Natural killer cell (primary cell): ENCODE results near the gene AMOTL2. TPM values are rescaled to one million over a fixed set of nuclear protein-coding genes. Genes with fewer than 3 reads are reported as not detected.

Experiments used
- ATAC-seq, 3 donors: fragments of 150-1000 bp in 2 of 3; fragments of 200-7000 bp in 1 of 3; cut with Tn5 transposase; 1 replicate in 1 of 3; 2 replicates in 2 of 3; pipeline ENCODE4 v1.10.0; 2021; ENCODE audit warnings: mild to moderate bottlenecking in 2 of 3, moderate library complexity in 2 of 3
- DNase-seq, 2 donors: peaks; one replicate each; pipeline versions ENCODE4 v3.0.0 to v3.0.0-alpha.2; 2013 to 2021; ENCODE audit warnings: mixed read lengths in 1 of 2
- H3K27ac ChIP-seq: one replicate; pipeline ENCODE4 v1.5.1; 2013; ENCODE audit warnings: mild to moderate bottlenecking, low read length
- H3K27me3 ChIP-seq: one replicate; pipeline ENCODE4 v1.6.1; 2013; ENCODE audit warnings: low read length; ENCODE audit not compliant: control insufficient read depth, insufficient read depth
- H3K36me3 ChIP-seq: one replicate; pipeline ENCODE4 v1.6.1; 2013; ENCODE audit warnings: low read length; ENCODE audit not compliant: control insufficient read depth, insufficient read depth
- H3K4me1 ChIP-seq: one replicate; pipeline ENCODE4 v1.6.1; 2013; ENCODE audit warnings: low read length; ENCODE audit not compliant: control insufficient read depth, insufficient read depth
- H3K4me3 ChIP-seq: one replicate; pipeline ENCODE4 v1.5.1; 2013; ENCODE audit warnings: low read length
- H3K9me3 ChIP-seq: one replicate; pipeline ENCODE4 v1.6.1; 2013; ENCODE audit warnings: low read length; ENCODE audit not compliant: control insufficient read depth, insufficient read depth
- H3K27ac Mint-ChIP-seq, 2 donors: one replicate each; pipeline ENCODE4 v1.8.0; 2022; ENCODE audit warnings: mild to moderate bottlenecking in 2 of 2, mixed read lengths in 2 of 2, moderate library complexity in 1 of 2
- H3K27me3 Mint-ChIP-seq, 2 donors: one replicate each; pipeline ENCODE4 v1.8.0; 2022; ENCODE audit warnings: low read depth in 2 of 2, mixed read lengths in 2 of 2
- H3K36me3 Mint-ChIP-seq: one replicate; pipeline ENCODE4 v1.8.0; 2022; ENCODE audit warnings: mixed read lengths
- H3K4me1 Mint-ChIP-seq, 2 donors: one replicate each; pipeline ENCODE4 v1.8.0; 2022; ENCODE audit warnings: mixed read lengths in 2 of 2
- H3K4me3 Mint-ChIP-seq: one replicate; pipeline ENCODE4 v1.8.0; 2022; ENCODE audit warnings: mild to moderate bottlenecking, moderate library complexity, mixed read lengths
- H3K9me3 Mint-ChIP-seq, 2 donors: one replicate each; pipeline ENCODE4 v1.8.0; 2022; ENCODE audit warnings: mixed read lengths in 2 of 2
- WGBS: methylation state at CpG from one replicate; pipeline ENCODE4 v1.1.7; 2013; ENCODE audit warnings: missing lambda C conversion rate; ENCODE audit not compliant: insufficient coverage; 5-methylcytosine and 5-hydroxymethylcytosine counted together
- intact Hi-C: fragments of 100-400 bp; cut with micrococcal nuclease; formaldehyde crosslinking; loops from one replicate; pipeline ENCODE4 v1.14.2; 2022
- total RNA-seq, 4 donors: library from RNA; stranded (reverse); fragments of 120-200 nt in 1 of 4; gene quantifications; one replicate each; pipeline versions ENCODE4 v1.2.3 to v1.2.4, GENCODE V29; 2013 to 2022
- TF ChIP-seq, protein P1 (sequence below): fragments of 200-600 bp; IDR thresholded peaks from one replicate; pipeline ENCODE4 v1.8.0; 2022; ENCODE audit warnings: antibody characterized with exemption

Gene AMOTL2
- total RNA-seq, 3 donors from 2014 or later (not counting 1 experiment from before 2014, with no cell fraction given), result not detected

DNA sequence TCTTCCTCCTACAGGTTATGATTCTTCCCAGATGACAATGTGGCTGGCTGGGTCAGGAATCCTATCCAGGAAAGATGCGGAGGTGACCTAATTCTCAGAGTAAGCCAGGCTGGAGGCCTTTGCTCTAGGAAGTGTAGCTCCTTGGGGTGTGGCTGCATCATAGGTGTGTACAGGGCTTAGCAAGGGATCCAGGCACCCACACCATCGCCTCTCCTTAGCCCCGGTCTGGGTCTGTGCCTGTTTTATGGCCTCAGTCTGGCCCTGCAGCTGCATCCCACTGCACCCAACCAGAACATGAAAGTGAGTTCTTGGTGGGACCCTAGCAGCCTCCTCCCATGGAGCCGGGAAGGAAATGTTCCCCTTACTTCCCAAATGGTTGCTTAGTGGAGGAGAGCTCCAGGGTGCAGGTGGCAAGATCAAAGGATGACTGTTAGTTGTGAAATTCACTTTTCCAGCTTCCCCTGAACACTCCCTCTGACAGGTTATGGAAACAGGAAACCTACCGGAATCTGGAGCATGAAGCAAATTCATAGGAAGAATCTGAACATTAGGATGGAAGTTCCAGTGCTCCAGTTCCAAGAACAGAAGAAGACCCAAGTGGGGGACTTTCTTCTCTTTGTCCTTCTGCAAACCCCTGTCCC, 2.7 kb upstream of the AMOTL2 start:
- peaks cover 43 to 51% of the 10 kb centered on the region in 2 donors for H3K27me3 Mint-ChIP-seq
- TF ChIP-seq, protein P1, sequence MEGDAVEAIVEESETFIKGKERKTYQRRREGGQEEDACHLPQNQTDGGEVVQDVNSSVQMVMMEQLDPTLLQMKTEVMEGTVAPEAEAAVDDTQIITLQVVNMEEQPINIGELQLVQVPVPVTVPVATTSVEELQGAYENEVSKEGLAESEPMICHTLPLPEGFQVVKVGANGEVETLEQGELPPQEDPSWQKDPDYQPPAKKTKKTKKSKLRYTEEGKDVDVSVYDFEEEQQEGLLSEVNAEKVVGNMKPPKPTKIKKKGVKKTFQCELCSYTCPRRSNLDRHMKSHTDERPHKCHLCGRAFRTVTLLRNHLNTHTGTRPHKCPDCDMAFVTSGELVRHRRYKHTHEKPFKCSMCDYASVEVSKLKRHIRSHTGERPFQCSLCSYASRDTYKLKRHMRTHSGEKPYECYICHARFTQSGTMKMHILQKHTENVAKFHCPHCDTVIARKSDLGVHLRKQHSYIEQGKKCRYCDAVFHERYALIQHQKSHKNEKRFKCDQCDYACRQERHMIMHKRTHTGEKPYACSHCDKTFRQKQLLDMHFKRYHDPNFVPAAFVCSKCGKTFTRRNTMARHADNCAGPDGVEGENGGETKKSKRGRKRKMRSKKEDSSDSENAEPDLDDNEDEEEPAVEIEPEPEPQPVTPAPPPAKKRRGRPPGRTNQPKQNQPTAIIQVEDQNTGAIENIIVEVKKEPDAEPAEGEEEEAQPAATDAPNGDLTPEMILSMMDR, result no peak
- Histone ChIP-seq H3K9me3 (no peaks in the 10 kb centered on the region), H3K36me3 (no peaks in the 10 kb centered on the region), H3K27me3 (peaks cover 6% of the 10 kb centered on the region), H3K4me1 (peaks cover 17% of the 10 kb centered on the region), H3K4me3 (no peak overlapping the region), H3K27ac (no peak overlapping the region)
- intact Hi-C loops, result loop anchor here (5.0 kb wide), 1 partner anchor 165 kb away; no protein-coding TSS in a partner anchor
- WGBS, result 86% methylated on average over 5 of the region's 5 CpGs
- no peaks in the 10 kb centered on the region for H3K9me3 Mint-ChIP-seq
- no peak overlapping the region for H3K27ac Mint-ChIP-seq
- ATAC-seq, result no peak
- no peak overlapping the region for H3K4me3 Mint-ChIP-seq
- H3K4me1 Mint-ChIP-seq, result peaks cover 0 to 12% of the 10 kb centered on the region in 2 donors
- DNase-seq, result no peak
- H3K36me3 Mint-ChIP-seq, result no peaks in the 10 kb centered on the region

DNA sequence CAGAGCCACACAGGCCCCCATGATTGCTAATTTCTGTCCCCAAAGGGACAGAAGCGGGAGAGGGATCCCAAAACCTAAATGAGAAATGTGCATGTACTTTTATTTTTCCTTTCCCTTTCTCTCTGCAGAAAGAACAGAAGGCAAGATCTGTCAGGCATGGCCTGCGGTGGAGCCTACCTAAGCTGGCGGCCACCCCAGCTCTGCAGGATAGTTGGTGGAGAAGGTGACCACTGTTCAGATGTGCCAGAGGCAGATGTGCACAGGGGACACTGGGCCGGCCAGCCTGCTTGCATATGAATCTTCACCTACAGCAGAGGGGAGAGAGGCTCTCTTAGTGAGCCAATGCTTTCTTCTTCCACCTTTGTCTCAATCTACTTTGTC, 2.1 kb upstream of the AMOTL2 start:
- no peak overlapping the region for H3K27ac ChIP-seq
- no peaks in the 10 kb centered on the region for H3K36me3 Mint-ChIP-seq
- peaks cover 43 to 51% of the 10 kb centered on the region in 2 donors for H3K27me3 Mint-ChIP-seq
- DNase-seq, result no peak
- no peaks in the 10 kb centered on the region for H3K9me3 ChIP-seq
- no peak for ATAC-seq
- no peak overlapping the region for H3K27ac Mint-ChIP-seq
- H3K4me3 ChIP-seq, result no peak overlapping the region
- WGBS, result 90% methylated on average over 3 of the region's 4 CpGs
- intact Hi-C loops, result loop anchor here (5.0 kb wide), 1 partner anchor 164 kb away; no protein-coding TSS in a partner anchor
- H3K4me1 Mint-ChIP-seq, result peaks cover 0 to 12% of the 10 kb centered on the region in 2 donors
- H3K27me3 ChIP-seq, result peaks cover 6% of the 10 kb centered on the region
- H3K4me1 ChIP-seq, result peaks cover 17% of the 10 kb centered on the region
- no peak overlapping the region for H3K4me3 Mint-ChIP-seq
- no peaks in the 10 kb centered on the region for H3K36me3 ChIP-seq
- TF ChIP-seq, protein P1, result no peak
- H3K9me3 Mint-ChIP-seq, result no peaks in the 10 kb centered on the region

DNA sequence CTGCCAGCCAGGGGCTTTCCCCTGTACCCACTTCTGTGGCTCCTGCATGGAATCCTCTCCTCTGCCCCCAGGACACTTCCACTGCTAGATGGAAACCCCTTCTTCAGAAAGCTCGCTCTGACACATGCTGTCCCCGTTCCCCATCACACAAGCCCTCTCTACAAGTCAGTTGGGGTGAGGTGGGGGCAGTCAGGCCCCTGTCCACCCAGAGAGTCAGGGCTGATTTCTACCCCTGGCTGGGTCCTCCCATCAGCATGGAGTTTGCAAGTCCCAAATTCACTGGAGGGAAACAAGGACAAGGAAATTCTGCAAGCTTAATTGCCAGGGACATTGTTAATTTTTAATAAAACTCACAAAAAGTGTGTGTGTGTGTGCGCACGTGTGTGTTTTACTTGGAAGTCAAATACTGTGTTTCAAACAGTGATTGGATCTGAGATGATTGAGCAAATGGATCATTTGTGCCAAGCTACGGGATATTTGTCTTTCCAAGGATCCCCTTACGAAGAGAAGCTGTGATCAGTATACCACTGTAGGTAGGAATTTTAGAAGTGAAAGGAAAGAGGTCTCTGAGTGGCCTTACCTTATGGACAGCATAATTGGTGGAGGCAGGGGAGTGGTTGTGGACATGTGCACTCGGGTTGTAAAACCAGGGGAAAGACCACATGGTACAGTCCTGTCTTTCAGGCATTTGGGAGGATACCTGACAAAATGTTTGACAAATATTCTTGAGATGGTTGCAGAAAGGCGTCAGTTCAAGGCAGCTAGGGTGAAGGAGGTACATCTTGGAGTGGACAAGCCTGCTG, 1.5 kb upstream of the AMOTL2 start:
- Histone ChIP-seq H3K27me3 (peaks cover 6% of the 10 kb centered on the region), H3K36me3 (no peaks in the 10 kb centered on the region), H3K27ac (no peak overlapping the region), H3K4me3 (no peak overlapping the region), H3K4me1 (peaks cover 17% of the 10 kb centered on the region), H3K9me3 (no peaks in the 10 kb centered on the region)
- no peak for ATAC-seq
- TF ChIP-seq, protein P1, result no peak
- Mint-ChIP-seq H3K36me3 (no peaks in the 10 kb centered on the region), H3K27me3 (peaks cover 37 to 47% of the 10 kb centered on the region in 2 donors), H3K4me1 (peaks cover 0 to 12% of the 10 kb centered on the region in 2 donors), H3K4me3 (peak overlapping the region; percentile 85), H3K27ac (no peak overlapping the region), H3K9me3 (no peaks in the 10 kb centered on the region)
- 77% methylated on average over 7 of the region's 8 CpGs for WGBS
- no peak for DNase-seq
- intact Hi-C loops, result loop anchor here (5.0 kb wide), 1 partner anchor 163 kb away; no protein-coding TSS in a partner anchor
